GM10266 (cell line): ENCODE measurements around the gene FITM2.

Experiments used
- DNase-seq: peaks from one replicate; pipeline ENCODE4 v3.0.0; 2012; ENCODE audit errors: extremely low spot score
- TF ChIP-seq, protein P1 (sequence below): IDR thresholded peaks from 2 replicates; pipeline ENCODE4 v1.5.1; 2012; ENCODE audit warnings: mild to moderate bottlenecking, low read depth; ENCODE audit not compliant: control insufficient read depth, insufficient read depth; ENCODE audit errors: missing control alignments

Gene FITM2

DNA sequence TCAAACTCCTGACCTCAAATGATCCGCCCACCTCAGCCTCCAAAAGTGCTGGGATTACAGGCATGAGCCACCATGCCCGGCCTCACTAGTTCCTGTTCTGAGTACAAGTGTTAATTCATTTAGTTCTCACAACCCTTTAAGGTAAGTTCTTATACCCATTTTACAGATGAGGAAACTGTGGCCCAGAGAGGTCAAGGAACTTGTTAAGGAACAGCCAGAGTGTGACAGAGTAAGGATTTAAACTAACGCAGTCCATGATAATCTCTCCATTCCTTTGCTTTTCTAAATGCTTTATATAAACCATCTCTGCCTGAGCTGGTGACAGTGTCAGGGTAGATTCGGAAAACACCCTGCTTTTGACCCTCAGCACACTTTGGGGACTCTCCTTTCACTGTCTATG, 13.3 kb downstream of the FITM2 start:
- DNase-seq, result no peak
- TF ChIP-seq, protein P1, sequence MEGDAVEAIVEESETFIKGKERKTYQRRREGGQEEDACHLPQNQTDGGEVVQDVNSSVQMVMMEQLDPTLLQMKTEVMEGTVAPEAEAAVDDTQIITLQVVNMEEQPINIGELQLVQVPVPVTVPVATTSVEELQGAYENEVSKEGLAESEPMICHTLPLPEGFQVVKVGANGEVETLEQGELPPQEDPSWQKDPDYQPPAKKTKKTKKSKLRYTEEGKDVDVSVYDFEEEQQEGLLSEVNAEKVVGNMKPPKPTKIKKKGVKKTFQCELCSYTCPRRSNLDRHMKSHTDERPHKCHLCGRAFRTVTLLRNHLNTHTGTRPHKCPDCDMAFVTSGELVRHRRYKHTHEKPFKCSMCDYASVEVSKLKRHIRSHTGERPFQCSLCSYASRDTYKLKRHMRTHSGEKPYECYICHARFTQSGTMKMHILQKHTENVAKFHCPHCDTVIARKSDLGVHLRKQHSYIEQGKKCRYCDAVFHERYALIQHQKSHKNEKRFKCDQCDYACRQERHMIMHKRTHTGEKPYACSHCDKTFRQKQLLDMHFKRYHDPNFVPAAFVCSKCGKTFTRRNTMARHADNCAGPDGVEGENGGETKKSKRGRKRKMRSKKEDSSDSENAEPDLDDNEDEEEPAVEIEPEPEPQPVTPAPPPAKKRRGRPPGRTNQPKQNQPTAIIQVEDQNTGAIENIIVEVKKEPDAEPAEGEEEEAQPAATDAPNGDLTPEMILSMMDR, result no peak

DNA sequence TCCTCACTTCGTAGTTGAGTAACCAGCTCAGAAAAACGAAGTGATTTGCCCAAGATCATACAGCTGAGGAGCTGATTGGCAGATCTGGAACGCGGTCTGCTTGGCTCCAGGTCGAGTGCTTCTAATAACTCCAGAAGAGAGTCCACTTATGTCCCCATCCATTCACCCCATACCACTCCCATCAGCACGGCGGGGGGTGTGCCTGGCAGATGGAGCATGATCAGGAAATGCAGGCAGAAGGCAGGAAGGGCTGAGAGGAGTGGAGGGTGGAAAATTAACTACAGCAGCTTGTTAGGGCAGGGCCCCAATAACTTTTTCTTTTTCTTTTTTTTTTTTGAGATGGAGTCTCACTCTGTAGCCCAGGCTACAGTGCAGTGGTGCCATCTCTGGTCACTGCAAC, 15.0 kb downstream of the FITM2 start:
- DNase-seq, result no peak
- TF ChIP-seq, protein P1, result no peak

- TF ChIP-seq, protein P1, result no peak
- DNase-seq, result no peak
Observed at GRCh38 chr20:44291754-44292153, 19.2 kb downstream of the FITM2 start.

- DNase-seq, result no peak
- TF ChIP-seq, protein P1, result no peak
Observed at GRCh38 chr20:44288252-44288651, 22.8 kb downstream of the FITM2 start.

DNA sequence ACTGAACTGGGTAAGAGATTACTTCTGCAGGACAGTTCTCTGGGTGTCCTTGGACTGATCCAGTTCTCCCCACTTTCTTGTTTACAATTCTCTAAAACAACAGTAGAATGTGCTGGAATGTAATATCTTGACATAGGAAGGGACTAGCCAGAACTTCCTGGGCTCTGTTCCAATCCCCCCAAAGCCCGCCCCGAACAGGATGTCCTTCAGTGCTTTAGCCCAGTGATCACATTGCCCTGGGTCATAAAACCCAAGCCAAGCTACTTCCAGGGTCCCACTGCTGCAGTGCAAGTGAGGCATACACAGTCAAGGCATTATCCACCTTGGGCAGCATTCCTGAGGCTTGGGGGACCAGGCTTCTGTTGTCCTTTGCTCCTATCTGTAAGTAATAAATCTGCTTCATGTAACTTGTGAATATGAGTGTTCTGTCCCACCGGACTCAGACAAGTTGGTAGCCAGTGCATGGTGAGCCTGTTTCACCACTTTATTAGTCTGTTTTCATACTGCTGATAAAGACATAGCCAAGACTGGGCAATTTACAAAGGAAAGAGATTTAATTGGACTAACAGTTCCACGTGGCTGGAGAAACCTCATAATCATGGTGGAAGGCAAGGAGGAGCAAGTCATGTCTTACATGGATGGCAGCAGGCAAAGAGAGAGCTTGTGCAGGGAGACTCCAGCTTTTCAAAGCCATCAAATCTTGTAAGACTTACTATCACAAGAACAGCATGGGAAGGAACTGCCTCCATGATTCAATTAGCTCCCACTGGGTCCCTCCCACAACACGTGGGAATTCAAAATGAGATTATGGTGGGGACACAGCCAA, 23.5 kb downstream of the FITM2 start:
- TF ChIP-seq, protein P1, result no peak
- no peak for DNase-seq

DNA sequence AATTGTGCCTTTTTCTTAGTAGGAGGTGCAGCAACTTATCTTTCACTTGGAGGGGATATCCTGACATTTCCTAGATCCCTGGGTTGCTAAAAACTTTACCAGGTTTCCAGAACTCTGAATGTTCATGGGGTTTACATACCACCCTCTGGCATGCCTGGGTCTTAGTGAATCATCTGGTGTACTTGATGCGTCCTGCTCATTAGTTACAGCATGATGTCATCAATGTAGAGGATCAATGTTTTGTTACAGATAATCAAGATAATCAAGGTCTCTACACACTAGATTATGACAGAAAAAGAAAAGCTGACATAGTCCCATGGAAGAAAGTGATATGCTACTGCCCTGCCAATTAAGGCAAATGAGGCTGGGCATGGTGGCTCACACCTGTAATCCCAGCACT, 27.0 kb downstream of the FITM2 start:
- DNase-seq, result no peak
- TF ChIP-seq, protein P1, result no peak

- TF ChIP-seq, protein P1, result no peak
Observed at GRCh38 chr20:44282192-44282591, 28.8 kb downstream of the FITM2 start.

More at GRCh38 chr20:44282192-44282591, 28.8 kb downstream of the FITM2 start:
- DNase-seq, result no peak
